B cell (primary cell): ENCODE results near the gene KCNQ2.

Source experiments
- EZH2 ChIP-seq: IDR thresholded peaks from 2 replicates; pipeline ENCODE4 v1.6.1; 2012; ENCODE audit warnings: borderline replicate concordance, low read depth, mild to moderate bottlenecking, moderate library complexity, low read length; ENCODE audit not compliant: insufficient read depth, poor library complexity, severe bottlenecking
- TF ChIP-seq, protein P1 (sequence below): fragments of 200-600 bp; IDR thresholded peaks from one replicate; pipeline ENCODE4 v1.8.0; 2022; ENCODE audit warnings: antibody characterized with exemption, mild to moderate bottlenecking

DNA sequence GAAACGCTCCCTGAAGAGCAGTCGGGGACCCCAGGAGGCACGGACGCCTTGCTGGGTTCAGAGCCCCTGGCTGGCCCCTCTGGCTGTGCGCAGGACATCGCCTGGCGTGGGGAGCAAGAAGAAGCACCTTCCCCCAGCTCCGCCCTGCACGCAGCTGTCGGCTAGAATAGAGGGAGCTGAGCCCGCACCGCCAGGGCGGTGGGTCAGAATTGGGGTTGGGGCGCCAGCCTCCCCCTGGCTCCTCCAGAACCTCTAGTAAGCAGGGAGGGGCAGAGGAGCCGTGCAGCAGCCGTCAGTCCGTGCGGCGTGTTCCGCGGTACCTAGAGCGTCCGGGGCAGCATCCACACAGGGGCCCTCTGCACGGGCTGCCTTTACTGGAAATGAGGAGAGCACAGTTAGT, 53.2 kb downstream of the KCNQ2 start:
- TF ChIP-seq, protein P1, sequence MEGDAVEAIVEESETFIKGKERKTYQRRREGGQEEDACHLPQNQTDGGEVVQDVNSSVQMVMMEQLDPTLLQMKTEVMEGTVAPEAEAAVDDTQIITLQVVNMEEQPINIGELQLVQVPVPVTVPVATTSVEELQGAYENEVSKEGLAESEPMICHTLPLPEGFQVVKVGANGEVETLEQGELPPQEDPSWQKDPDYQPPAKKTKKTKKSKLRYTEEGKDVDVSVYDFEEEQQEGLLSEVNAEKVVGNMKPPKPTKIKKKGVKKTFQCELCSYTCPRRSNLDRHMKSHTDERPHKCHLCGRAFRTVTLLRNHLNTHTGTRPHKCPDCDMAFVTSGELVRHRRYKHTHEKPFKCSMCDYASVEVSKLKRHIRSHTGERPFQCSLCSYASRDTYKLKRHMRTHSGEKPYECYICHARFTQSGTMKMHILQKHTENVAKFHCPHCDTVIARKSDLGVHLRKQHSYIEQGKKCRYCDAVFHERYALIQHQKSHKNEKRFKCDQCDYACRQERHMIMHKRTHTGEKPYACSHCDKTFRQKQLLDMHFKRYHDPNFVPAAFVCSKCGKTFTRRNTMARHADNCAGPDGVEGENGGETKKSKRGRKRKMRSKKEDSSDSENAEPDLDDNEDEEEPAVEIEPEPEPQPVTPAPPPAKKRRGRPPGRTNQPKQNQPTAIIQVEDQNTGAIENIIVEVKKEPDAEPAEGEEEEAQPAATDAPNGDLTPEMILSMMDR, result no peak
- no peak for TF ChIP-seq EZH2
